ENCODE results near the gene CHMP6. TPM values are rescaled to one million over a fixed set of nuclear protein-coding genes. Genes with fewer than 3 reads are reported as not detected.
A peak's percentile ranks its signal among the peaks of the same experiment; 100 is the strongest.

CHMP6 gene
- polyA plus RNA-seq, 1 donor from 2014 or later = 35.1 TPM

DNA sequence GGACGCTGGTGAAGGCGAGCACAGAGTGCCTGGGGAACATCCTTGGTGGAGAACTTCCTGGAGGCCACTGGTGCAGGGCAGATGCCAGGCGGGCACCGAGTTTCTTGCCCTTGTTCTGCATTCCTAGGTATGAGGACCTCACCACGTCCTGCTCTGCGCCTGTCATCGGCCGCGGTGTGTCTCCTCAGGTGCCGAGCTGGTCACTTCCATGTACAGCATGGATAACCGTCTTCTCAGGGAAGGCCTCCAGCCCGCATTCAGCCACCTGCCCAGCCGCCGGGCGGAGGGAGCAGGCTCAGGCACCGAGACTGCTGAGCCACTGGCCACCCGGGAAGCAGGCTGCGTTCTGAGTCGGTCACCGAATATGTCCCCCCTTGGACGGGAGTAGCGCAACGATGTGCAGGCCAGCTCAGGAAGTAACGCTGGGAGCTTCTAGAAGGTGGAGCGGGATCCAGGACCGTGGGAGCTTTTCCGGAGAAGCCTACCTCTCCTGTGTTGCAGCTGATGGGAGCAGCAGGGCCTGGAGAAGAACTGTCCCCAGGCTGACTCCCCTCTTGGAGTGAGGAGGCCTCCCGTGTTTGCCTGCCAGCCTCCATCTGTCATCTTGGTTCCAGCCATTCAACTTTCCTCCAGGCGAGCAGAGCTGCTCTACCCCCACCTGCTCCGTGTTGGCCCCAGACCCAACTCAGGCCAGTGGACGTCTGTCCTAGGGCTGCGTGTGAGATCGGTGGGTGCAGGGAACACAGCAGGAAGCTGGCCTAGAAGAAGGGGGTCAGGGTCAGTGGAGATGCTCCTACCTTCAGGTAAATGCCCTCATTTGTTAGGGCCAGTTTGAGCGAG lies 41.2 kb downstream of the CHMP6 start:
- Histone ChIP-seq H3K9ac (ENCODE audit: low read length) (peak overlapping the region; percentile 67), H3K4me3 (ENCODE audit: low read length) (peak overlapping the region; percentile 74)

DNA sequence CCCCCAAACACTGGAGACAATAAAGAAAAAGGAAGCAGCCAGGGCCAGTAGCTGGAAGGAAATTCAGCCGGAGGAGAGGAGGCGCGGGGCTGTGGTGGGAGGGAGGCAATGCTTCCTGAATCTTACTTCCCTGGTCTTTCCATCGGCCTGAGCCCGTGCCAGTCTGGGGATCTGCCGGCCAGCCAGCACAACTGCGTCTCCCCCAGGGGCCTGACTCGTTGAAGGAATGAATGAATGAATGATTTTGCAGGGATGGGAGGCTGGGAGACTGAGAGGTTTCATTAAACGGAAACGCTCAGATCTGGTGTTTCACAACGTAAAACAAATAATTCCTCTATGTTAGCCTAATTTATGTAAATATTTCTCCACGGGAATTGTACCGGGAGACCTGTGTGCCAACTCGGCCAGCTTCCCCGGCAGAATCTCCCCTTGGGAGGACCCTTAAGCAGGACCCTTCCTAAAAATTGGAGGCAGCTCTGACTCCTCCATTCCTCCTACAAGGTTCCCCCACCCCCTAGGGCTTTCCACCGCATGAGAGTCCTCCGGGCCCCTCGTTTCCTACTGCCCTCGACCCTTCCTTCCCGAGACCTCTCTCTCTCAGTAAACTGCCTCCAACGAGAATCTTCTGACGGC lies 42.0 kb downstream of the CHMP6 start:
- Histone ChIP-seq H3F3A (ENCODE audit: insufficient read depth, low read length, poor library complexity, severe bottlenecking) (no peaks in the 10 kb centered on the region), H2AFZ (ENCODE audit: low read depth, low read length) (peak overlapping the region; percentile 25), H3K9me2 (ENCODE audit: insufficient read depth, low read length) (no peaks in the 10 kb centered on the region), H3K79me2 (replicated peaks; ENCODE audit: insufficient read depth, low read length) (peaks cover 45% of the 10 kb centered on the region), H3K36me3 (ENCODE audit: insufficient read depth, low read length) (no peaks in the 10 kb centered on the region), H3K9me3 (ENCODE audit: low read length) (no peaks in the 10 kb centered on the region), H3K4me3 (ENCODE audit: low read length) (peak overlapping the region; percentile 74), H4K20me1 (ENCODE audit: insufficient read depth) (no peaks in the 10 kb centered on the region), H3K27me3 (ENCODE audit: insufficient read depth, low read depth, low read length) (no peaks in the 10 kb centered on the region), H3K9ac (ENCODE audit: low read length) (peak overlapping the region; percentile 67), H3K27ac (ENCODE audit: low read length) (peak overlapping the region; percentile 2), H3K4me2 (ENCODE audit: low read length) (peak overlapping the region; percentile 64)
- TF ChIP-seq, protein P1, sequence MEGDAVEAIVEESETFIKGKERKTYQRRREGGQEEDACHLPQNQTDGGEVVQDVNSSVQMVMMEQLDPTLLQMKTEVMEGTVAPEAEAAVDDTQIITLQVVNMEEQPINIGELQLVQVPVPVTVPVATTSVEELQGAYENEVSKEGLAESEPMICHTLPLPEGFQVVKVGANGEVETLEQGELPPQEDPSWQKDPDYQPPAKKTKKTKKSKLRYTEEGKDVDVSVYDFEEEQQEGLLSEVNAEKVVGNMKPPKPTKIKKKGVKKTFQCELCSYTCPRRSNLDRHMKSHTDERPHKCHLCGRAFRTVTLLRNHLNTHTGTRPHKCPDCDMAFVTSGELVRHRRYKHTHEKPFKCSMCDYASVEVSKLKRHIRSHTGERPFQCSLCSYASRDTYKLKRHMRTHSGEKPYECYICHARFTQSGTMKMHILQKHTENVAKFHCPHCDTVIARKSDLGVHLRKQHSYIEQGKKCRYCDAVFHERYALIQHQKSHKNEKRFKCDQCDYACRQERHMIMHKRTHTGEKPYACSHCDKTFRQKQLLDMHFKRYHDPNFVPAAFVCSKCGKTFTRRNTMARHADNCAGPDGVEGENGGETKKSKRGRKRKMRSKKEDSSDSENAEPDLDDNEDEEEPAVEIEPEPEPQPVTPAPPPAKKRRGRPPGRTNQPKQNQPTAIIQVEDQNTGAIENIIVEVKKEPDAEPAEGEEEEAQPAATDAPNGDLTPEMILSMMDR (IDR thresholded peaks at IDR 0.05; ENCODE audit: poor library complexity, severe bottlenecking) = no peak
- TF ChIP-seq, protein P2, sequence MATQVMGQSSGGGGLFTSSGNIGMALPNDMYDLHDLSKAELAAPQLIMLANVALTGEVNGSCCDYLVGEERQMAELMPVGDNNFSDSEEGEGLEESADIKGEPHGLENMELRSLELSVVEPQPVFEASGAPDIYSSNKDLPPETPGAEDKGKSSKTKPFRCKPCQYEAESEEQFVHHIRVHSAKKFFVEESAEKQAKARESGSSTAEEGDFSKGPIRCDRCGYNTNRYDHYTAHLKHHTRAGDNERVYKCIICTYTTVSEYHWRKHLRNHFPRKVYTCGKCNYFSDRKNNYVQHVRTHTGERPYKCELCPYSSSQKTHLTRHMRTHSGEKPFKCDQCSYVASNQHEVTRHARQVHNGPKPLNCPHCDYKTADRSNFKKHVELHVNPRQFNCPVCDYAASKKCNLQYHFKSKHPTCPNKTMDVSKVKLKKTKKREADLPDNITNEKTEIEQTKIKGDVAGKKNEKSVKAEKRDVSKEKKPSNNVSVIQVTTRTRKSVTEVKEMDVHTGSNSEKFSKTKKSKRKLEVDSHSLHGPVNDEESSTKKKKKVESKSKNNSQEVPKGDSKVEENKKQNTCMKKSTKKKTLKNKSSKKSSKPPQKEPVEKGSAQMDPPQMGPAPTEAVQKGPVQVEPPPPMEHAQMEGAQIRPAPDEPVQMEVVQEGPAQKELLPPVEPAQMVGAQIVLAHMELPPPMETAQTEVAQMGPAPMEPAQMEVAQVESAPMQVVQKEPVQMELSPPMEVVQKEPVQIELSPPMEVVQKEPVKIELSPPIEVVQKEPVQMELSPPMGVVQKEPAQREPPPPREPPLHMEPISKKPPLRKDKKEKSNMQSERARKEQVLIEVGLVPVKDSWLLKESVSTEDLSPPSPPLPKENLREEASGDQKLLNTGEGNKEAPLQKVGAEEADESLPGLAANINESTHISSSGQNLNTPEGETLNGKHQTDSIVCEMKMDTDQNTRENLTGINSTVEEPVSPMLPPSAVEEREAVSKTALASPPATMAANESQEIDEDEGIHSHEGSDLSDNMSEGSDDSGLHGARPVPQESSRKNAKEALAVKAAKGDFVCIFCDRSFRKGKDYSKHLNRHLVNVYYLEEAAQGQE (IDR thresholded peaks at IDR 0.05; ENCODE audit: borderline replicate concordance) = no peak
- no peak for TF ChIP-seq RAD21 (conservative IDR thresholded peaks at IDR 0.05)
- no peak for TF ChIP-seq EP300 (conservative IDR thresholded peaks at IDR 0.05; ENCODE audit: poor library complexity, severe bottlenecking)
- TF ChIP-seq MXI1 (conservative IDR thresholded peaks at IDR 0.05; ENCODE audit: poor library complexity, severe bottlenecking) = no peak
- TF ChIP-seq POLR2AphosphoS5 (IDR thresholded peaks at IDR 0.05) = no peak
- no peak for TF ChIP-seq TAF1 (IDR thresholded peaks at IDR 0.05; ENCODE audit: low read depth)

More for the DNA sequence above, 41.2 kb downstream of the CHMP6 start:
- TF ChIP-seq, protein P1 (IDR thresholded peaks at IDR 0.05; ENCODE audit: poor library complexity, severe bottlenecking) = no peak
- no peak for TF ChIP-seq RAD21 (conservative IDR thresholded peaks at IDR 0.05)
- no peak for TF ChIP-seq EZH2 (IDR thresholded peaks at IDR 0.05; ENCODE audit: borderline replicate concordance, insufficient read depth, low read length, poor library complexity, severe bottlenecking)
- TF ChIP-seq EP300 (conservative IDR thresholded peaks at IDR 0.05; ENCODE audit: poor library complexity, severe bottlenecking) = no peak
- no peak for TF ChIP-seq TAF1 (IDR thresholded peaks at IDR 0.05; ENCODE audit: low read depth)
- TF ChIP-seq MXI1 (conservative IDR thresholded peaks at IDR 0.05; ENCODE audit: poor library complexity, severe bottlenecking) = no peak
- no peak for TF ChIP-seq POLR2AphosphoS5 (IDR thresholded peaks at IDR 0.05)
- TF ChIP-seq SMC3 (conservative IDR thresholded peaks at IDR 0.05; ENCODE audit: poor library complexity) = no peak
- TF ChIP-seq, protein P2 (IDR thresholded peaks at IDR 0.05; ENCODE audit: borderline replicate concordance) = no peak
- no peaks in the 10 kb centered on the region for H3K27me3 ChIP-seq (ENCODE audit: insufficient read depth, low read depth, low read length)
- H3K27ac ChIP-seq (ENCODE audit: low read length) = no peak overlapping the region
- H3K79me2 ChIP-seq (replicated peaks; ENCODE audit: insufficient read depth, low read length) = peaks cover 37% of the 10 kb centered on the region
- no peak overlapping the region for H3K4me2 ChIP-seq (ENCODE audit: low read length)
- no peaks in the 10 kb centered on the region for H3F3A ChIP-seq (ENCODE audit: insufficient read depth, low read length, poor library complexity, severe bottlenecking)
- no peak overlapping the region for H2AFZ ChIP-seq (ENCODE audit: low read depth, low read length)
- H3K36me3 ChIP-seq (ENCODE audit: insufficient read depth, low read length) = no peaks in the 10 kb centered on the region
- no peaks in the 10 kb centered on the region for H4K20me1 ChIP-seq (ENCODE audit: insufficient read depth)
- no peaks in the 10 kb centered on the region for H3K9me2 ChIP-seq (ENCODE audit: insufficient read depth, low read length)
- no peaks in the 10 kb centered on the region for H3K9me3 ChIP-seq (ENCODE audit: low read length)

Measured in neural cell (in vitro differentiated cells).